GM10847 (cell line): Measurements from ENCODE around the gene RAPGEF1.

Source experiments
- POLR2A ChIP-seq: IDR thresholded peaks from 2 replicates; pipeline ENCODE4 v1.6.1; 2011; ENCODE audit not compliant: insufficient read length; ENCODE audit errors: extremely low read depth

Gene RAPGEF1

GRCh38 chr9:131739959-131740648, at the start of gene RAPGEF1:
TSS of gene RAPGEF1 (minus strand) at chr9:131740076. CDS start at chr9:131739830, 246 bp downstream.
- TF ChIP-seq POLR2A, result no peak

GRCh38 chr9:131788851-131789250, 49.0 kb upstream of the RAPGEF1 start:
- no peak for TF ChIP-seq POLR2A

- no peak for TF ChIP-seq POLR2A
Measured at GRCh38 chr9:131787838-131788237, 48.0 kb upstream of the RAPGEF1 start.

GRCh38 chr9:131784748-131785501, 45.0 kb upstream of the RAPGEF1 start:
- no peak for TF ChIP-seq POLR2A

- no peak for TF ChIP-seq POLR2A
Measured at GRCh38 chr9:131781069-131781468, 41.2 kb upstream of the RAPGEF1 start.

- TF ChIP-seq POLR2A, result no peak
Measured at GRCh38 chr9:131776473-131776872, 36.6 kb upstream of the RAPGEF1 start.

GRCh38 chr9:131776036-131776435, 36.2 kb upstream of the RAPGEF1 start:
- TF ChIP-seq POLR2A, result no peak

- no peak for TF ChIP-seq POLR2A
Measured at GRCh38 chr9:131774636-131775035, 34.8 kb upstream of the RAPGEF1 start.

GRCh38 chr9:131773911-131774379, 34.1 kb upstream of the RAPGEF1 start:
- no peak for TF ChIP-seq POLR2A

- TF ChIP-seq POLR2A, result no peak
Measured at GRCh38 chr9:131772940-131773339, 33.1 kb upstream of the RAPGEF1 start.

GRCh38 chr9:131771646-131772045, 31.8 kb upstream of the RAPGEF1 start:
- no peak for TF ChIP-seq POLR2A

- TF ChIP-seq POLR2A, result no peak
Measured at GRCh38 chr9:131769361-131769760, 29.5 kb upstream of the RAPGEF1 start.

- TF ChIP-seq POLR2A, result no peak
Measured at GRCh38 chr9:131764568-131764967, 24.7 kb upstream of the RAPGEF1 start.

GRCh38 chr9:131762356-131762932, 22.6 kb upstream of the RAPGEF1 start:
- TF ChIP-seq POLR2A, result no peak

- no peak for TF ChIP-seq POLR2A
Measured at GRCh38 chr9:131759017-131759647, 19.3 kb upstream of the RAPGEF1 start.
